Chondrocyte (in vitro differentiated cells): ENCODE data around the gene CNTNAP5. TPM values are rescaled to one million over a fixed set of nuclear protein-coding genes. Genes with fewer than 3 reads are reported as not detected.
A peak's percentile ranks its signal among the peaks of the same experiment; 100 is the strongest.

Experiments used
- DNase-seq: peaks from one replicate; pipeline ENCODE4 v3.0.0; 2021; ENCODE audit warnings: mixed read lengths, low spot score
- H3K27ac Mint-ChIP-seq: one replicate; pipeline ENCODE4 v1.8.0; 2021; ENCODE audit warnings: mild to moderate bottlenecking, moderate library complexity, mixed read lengths; ENCODE audit not compliant: unreplicated experiment
- H3K27me3 Mint-ChIP-seq: 2 replicates; pipeline ENCODE4 v1.8.0; 2021; ENCODE audit warnings: low read depth, mixed read lengths
- H3K36me3 Mint-ChIP-seq: 2 replicates; pipeline ENCODE4 v1.8.0; 2021; ENCODE audit warnings: low read depth, mixed read lengths
- H3K4me1 Mint-ChIP-seq: 2 replicates; pipeline ENCODE4 v1.8.0; 2021; ENCODE audit warnings: low read depth, mild to moderate bottlenecking, mixed read lengths
- H3K4me3 Mint-ChIP-seq: one replicate; pipeline ENCODE4 v1.8.0; 2021; ENCODE audit warnings: mild to moderate bottlenecking, moderate library complexity, mixed read lengths; ENCODE audit not compliant: unreplicated experiment
- H3K9me3 Mint-ChIP-seq: 2 replicates; pipeline ENCODE4 v1.8.0; 2021; ENCODE audit warnings: low read depth, mixed read lengths
- total RNA-seq: library from RNA; stranded (reverse); gene quantifications from 3 replicates; pipeline ENCODE4 v1.2.1, GENCODE V29; 2021
- TF ChIP-seq, protein P1 (sequence below): fragments of 200-600 bp; sonication (generic); IDR thresholded peaks from 2 replicates; pipeline ENCODE4 v1.5.0; 2021; ENCODE audit warnings: antibody characterized with exemption, mild to moderate bottlenecking, moderate library complexity

Gene CNTNAP5
- total RNA-seq, 1 donor from 2014 or later = not detected

DNA sequence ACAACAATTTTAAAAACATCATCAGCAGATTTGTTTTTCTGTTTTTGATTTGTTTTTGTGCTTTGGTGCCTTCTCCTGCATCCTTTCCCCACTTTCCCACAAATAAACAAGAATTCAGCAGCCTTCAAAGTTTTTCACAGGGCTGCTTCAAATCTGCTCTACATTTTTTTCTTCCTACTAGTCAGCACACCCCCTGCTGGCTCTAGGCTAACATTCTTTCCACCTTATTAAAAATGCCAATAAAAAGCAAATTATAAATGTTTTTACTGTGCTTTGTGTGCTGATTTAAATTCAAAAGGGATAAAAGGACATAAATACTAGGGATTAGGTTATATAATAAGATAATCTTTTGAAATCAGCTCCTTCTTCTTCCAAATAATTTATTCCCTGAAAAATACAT, 6.2 kb upstream of the CNTNAP5 start:
- Mint-ChIP-seq H3K27me3 (peaks cover 12% of the 10 kb centered on the region), H3K36me3 (no peaks in the 10 kb centered on the region), H3K27ac (no peak overlapping the region), H3K4me3 (no peak overlapping the region), H3K4me1 (no peaks in the 10 kb centered on the region), H3K9me3 (no peaks in the 10 kb centered on the region)
- TF ChIP-seq, protein P1, sequence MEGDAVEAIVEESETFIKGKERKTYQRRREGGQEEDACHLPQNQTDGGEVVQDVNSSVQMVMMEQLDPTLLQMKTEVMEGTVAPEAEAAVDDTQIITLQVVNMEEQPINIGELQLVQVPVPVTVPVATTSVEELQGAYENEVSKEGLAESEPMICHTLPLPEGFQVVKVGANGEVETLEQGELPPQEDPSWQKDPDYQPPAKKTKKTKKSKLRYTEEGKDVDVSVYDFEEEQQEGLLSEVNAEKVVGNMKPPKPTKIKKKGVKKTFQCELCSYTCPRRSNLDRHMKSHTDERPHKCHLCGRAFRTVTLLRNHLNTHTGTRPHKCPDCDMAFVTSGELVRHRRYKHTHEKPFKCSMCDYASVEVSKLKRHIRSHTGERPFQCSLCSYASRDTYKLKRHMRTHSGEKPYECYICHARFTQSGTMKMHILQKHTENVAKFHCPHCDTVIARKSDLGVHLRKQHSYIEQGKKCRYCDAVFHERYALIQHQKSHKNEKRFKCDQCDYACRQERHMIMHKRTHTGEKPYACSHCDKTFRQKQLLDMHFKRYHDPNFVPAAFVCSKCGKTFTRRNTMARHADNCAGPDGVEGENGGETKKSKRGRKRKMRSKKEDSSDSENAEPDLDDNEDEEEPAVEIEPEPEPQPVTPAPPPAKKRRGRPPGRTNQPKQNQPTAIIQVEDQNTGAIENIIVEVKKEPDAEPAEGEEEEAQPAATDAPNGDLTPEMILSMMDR = peak; percentile 54
- no peak for DNase-seq

DNA sequence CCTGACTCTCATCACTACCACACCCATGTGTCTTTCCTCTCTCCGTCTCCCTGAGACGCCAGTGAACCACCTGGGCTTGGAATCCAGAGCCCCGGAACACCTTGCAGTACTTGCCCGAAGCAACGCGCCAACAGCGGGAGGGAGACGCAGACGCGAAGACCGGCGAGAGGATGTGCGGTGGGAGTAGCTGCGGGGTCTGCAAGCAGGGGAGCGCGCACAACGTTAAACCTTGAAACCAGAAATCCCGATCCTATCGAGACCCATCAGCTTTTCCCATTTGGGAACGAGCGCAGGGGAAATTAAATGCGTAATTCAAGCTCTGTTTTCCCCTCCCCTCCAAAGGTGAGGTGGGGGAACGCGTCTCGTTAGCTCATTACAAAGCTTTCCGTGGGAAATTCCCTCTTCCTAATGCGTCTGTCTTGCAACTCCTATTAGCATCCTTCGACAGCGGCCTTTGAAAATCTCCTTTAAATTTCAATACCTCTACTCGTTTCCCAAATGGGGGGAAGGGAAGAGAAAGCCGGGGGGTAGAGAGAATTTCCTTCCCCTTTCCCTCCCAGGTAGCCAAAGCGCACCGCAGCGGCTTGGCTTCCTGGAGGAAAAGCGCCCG, 421 bp upstream of the CNTNAP5 start:
- Mint-ChIP-seq H3K9me3 (no peaks in the 10 kb centered on the region), H3K27ac (no peak overlapping the region), H3K36me3 (peaks cover 1% of the 10 kb centered on the region), H3K4me3 (peak overlapping the region; percentile 66), H3K27me3 (peaks cover 35% of the 10 kb centered on the region), H3K4me1 (peaks cover 8% of the 10 kb centered on the region)
- DNase-seq = no peak
- TF ChIP-seq, protein P1 = no peak

DNA sequence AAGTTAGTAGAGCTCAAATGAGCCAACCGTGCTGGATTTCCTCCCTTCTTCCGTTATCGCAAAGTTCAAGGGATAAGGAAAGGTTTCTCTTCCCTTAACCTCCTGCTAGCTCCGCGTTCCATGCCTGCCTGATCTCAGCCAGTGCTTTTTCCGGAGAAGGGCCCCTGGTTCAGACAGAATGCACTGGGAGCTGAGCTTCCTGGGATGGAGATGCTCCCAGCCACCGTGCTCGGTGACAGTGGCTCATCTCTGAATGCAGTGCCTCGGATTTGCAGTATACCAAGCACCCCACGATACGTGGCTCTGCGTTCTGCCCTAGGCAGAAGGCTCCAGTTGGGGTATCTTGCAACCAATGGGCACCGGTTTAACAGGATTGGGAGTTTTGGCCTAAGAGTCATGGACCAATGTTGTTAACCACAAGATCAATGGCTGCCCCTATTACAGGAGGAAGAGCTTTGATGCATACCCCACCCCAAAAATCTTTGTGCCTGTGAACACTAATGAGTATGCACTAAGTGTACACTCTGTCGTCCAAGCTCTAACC, 876 bp downstream of the CNTNAP5 start:
- H3K36me3 Mint-ChIP-seq = peaks cover 1% of the 10 kb centered on the region
- H3K27ac Mint-ChIP-seq = no peak overlapping the region
- H3K27me3 Mint-ChIP-seq = peaks cover 33% of the 10 kb centered on the region
- H3K4me1 Mint-ChIP-seq = peaks cover 8% of the 10 kb centered on the region
- TF ChIP-seq, protein P1 = no peak
- no peak for DNase-seq
- no peak overlapping the region for H3K4me3 Mint-ChIP-seq
- H3K9me3 Mint-ChIP-seq = no peaks in the 10 kb centered on the region

DNA sequence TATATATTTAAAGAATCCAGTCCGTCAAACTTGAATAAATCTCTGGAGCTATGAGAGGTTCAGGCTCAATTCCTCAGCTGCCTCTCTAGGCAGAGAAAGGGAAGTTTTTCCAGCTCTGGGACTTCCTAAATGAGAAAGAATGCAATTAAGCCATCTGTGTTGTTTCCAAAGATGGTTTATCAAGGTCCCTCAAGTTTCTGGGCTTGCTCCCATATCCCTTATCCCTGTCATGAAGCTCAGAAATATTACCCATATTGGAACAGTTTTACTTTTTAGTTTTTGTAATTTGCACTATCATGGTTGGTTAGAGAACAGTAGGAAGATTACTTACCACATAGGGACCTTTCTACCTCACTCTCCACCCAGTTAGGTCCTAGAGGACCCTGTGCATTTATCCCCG, 1.4 kb downstream of the CNTNAP5 start:
- no peak for DNase-seq
- Mint-ChIP-seq H3K4me1 (peaks cover 8% of the 10 kb centered on the region), H3K4me3 (no peak overlapping the region), H3K36me3 (peaks cover 1% of the 10 kb centered on the region), H3K27ac (no peak overlapping the region), H3K27me3 (peaks cover 30% of the 10 kb centered on the region), H3K9me3 (no peaks in the 10 kb centered on the region)
- TF ChIP-seq, protein P1 = no peak

DNA sequence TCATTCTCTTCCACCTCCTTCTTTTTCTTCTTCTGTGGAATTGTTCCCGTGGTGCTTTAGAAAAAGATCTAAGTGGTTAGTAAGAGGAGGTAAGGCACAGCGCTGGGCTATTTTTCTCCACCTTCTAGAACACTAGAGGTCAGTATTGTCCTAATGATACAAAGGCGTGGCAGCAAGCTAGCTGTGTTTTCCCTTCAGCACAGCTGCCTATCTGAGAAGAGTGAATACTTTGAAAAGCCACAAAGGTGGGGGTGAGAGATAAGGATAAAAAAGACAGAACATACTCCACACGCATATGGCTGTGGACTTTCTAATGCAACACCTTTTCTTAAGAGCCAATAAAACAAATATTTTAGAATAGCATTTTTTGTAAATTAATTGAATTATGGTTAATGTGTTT, 2.1 kb downstream of the CNTNAP5 start:
- Mint-ChIP-seq H3K9me3 (no peaks in the 10 kb centered on the region), H3K27ac (no peak overlapping the region), H3K4me3 (no peak overlapping the region), H3K4me1 (peaks cover 8% of the 10 kb centered on the region), H3K27me3 (peaks cover 27% of the 10 kb centered on the region), H3K36me3 (peaks cover 1% of the 10 kb centered on the region)
- TF ChIP-seq, protein P1 = peak; percentile 81
- DNase-seq = no peak
